HG03025 (cell line): Measurements from ENCODE around the gene FRMPD4.

Source experiments
- ATAC-seq: cut with Tn5 transposase; IDR thresholded peaks from one replicate; pipeline ENCODE4 v1.9.1; 2021; ENCODE audit warnings: mild to moderate bottlenecking, moderate library complexity; ENCODE audit not compliant: unreplicated experiment, low FRiP score

The FRMPD4 gene

DNA sequence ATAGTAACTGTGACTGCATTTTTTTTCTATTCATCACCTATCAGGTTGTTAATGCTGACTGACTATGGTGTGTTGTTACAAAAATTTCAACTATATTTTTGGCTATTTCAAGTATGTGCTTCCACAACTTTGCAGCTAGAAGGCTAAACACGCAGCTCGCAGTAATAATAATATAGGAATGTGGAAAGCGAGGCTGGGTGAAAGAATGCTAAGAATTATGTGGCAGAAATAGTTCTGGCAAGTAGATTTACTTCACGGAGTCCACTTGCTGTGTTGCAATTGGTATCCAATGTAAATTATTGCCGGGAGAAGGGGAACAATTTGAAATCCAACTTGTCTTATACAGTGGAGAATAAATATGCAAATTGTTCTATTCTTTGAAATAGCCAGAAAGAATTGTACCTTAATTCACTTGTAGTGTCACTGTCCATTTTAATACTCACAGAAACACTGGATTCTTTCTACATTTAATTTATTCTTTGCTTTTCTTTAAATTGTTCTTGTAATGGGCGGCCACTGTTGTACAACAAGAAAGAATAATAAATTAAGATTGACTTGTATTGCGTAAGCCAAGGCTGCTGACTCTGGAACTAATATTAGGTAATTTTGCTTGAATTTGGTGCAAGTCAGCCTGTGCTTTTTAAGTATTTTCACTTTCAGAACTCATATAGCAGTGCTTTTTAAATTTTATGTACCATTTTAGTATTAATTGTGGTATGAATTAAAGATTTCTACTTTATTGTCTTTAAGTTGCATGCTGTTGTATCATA, 154.9 kb downstream of the FRMPD4 start:
- no peak for ATAC-seq

DNA sequence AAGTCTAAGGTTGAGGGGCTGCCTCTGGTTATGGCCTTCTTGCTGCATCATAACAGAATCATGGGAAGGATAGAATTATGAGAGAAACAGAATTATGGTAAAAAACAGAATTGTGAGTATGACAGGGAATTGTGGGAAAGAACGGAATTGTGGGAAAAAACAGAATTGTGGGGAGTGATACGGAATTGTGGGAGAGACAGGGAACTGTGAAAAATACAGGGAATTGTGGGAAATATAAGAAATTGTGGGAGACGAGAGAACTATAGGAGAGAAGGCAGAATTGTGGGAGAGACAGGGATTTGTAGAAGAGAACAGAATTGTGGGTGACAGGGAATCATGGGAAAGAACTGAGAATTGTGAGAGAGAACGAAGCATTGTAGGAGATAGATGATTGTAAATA, 159.1 kb downstream of the FRMPD4 start:
- ATAC-seq = no peak

DNA sequence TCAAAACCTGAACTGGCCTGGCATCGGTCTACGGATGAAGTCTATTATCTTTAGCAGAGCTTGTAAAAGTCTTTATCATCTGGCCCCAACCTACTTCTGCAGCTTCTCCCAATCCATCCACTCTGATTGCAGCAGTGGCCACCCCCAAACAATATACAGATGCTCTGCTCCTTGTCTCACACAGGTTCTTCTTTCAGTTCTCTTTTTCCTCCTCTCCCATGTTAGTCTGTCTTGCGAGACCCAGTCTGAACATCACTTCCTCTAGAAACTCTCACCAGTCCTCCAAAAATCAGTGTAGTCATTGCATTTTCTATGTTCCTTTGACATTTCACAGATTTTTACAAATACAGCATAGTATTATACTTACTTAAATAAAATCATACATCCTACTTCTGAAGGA, 163.0 kb downstream of the FRMPD4 start:
- no peak for ATAC-seq

DNA sequence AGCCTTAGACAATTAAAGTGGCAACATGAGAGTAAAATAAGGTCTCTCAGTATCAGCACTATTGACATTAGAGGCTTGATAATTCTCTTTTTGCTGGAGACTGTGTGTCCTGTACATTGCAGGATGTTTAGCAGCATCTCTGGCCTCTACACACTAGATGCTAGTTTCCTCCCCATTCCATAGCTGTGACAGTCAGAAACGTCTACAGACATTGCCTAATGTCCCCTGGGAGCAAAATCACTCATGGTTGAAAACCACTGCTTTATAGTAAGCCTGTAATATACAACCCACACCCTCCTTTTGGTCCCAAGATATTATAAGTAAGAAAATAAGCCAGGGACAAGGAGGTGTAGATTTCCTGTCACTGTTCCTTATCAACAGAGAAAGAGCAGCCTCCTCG, 166.0 kb downstream of the FRMPD4 start:
- no peak for ATAC-seq

DNA sequence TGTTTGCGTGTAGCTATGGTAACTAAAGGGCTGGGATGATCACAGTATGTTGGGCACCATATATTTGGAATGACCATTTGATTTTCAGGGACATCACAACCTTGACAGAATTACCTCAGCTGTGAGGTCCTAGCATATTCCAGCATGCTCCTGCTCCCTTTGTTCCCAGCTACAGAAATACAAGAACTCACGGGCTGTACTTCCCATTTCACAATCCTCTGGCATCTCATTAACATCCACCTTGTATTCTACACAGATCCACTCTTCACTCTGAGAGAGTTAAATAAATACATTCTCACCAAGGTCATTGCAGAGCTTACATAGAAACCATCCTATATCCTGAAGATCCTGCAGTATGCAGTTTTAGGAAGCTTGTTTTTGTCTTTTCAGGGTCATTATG, 169.7 kb downstream of the FRMPD4 start:
- no peak for ATAC-seq

DNA sequence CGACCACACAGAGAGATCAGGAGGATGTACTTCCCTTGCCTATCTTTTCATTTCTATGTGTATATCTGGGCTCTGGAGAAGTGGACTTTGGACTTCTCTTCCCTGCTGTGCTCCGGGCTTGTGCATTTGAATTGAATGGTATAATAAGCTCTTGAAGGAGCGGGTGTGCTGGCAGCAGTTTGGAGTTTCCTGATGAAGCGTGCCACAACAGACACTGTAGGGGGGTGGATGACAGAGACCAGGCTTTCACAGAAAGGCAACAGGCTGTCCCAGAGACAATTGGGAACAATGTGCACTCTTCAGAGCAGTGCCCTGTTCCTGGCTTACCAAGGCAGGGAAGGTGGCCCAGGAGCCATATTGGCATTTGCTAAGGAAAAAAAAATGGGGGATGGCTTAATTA, 170.1 kb downstream of the FRMPD4 start:
- ATAC-seq = no peak

DNA sequence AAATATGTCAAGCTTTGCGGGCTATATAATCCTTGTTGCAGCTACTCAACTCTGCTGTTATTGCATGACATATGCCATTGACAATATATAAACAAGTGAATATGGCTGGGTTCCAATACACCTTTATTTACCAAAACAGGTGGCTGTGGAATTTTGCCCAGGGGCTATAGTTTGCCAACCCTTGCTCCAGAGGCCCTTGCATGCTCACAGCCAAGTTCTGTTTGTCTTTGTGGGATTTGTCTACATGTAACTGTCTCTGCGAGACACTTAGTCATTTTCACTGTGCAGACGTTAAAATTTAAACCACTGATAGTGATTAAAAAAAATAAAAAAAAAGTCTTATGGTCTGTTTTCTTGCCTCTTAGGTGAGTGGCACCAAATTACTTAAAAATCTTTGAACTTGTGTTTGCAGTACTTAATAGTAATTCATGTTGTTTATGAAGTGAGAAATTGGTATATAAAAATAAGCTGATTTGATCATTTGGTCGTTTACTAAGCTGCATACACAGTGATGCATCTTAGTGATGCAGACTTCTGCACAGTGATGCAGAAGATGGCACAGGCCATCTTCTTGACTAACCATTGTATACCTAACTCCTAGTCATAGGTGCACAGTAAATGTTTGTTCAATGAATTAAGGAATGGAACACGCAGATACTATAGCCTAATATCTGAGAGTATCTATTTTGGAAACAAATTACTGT, 170.9 kb downstream of the FRMPD4 start:
- ATAC-seq = no peak

DNA sequence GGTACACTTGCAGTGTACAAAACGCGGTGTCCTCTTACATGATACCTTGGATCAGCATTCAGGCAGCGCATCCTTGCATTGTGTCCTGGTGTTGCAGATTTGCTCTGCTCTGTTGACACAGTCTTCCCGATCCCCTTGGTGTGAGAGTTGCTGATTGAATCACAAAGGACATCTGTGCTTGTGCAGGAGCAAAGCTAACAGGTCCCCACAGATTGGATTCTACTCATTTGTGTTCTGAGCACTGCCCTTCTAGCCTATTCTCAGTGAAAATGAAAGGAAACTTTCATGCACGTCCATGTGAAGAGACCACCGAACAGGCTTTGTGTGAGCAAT, 171.4 kb downstream of the FRMPD4 start:
- no peak for ATAC-seq

DNA sequence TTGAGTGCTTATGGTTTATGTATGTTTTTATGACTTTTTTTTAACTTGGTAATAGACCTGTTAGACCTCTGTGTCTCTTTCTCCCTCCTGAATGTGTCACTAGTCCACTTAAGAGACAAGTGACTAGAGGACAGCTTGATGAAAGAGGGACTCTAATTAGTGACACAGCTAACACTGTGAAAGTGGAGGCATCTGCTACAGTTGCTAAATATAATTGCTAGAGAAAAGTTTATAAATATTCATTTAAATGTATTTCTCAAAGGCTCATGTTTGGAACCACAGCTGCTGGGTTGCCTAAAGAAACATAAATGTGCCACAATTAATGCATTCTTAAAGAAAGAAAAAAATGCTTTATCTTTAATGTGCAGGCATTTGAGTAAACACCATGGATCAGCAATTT, 176.4 kb downstream of the FRMPD4 start:
- no peak for ATAC-seq

DNA sequence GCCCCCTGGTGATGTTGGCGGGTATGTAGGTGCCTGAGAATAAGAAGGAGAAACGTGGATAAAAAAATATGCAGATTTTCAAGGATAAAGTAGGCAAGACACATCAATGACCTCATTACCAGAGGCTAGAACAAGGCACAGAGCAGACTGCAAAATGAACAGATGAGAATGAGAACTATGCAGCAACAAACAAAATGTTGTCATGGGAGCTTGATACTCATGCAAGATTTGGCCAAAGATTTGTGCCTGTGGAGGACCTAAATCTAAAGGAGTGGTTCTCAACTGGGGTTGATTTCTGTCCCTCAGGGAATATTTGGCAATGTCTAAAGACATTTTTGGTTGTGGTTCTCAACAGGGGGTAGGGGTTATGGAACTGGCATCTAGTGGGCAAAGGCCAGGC, 177.3 kb downstream of the FRMPD4 start:
- no peak for ATAC-seq

DNA sequence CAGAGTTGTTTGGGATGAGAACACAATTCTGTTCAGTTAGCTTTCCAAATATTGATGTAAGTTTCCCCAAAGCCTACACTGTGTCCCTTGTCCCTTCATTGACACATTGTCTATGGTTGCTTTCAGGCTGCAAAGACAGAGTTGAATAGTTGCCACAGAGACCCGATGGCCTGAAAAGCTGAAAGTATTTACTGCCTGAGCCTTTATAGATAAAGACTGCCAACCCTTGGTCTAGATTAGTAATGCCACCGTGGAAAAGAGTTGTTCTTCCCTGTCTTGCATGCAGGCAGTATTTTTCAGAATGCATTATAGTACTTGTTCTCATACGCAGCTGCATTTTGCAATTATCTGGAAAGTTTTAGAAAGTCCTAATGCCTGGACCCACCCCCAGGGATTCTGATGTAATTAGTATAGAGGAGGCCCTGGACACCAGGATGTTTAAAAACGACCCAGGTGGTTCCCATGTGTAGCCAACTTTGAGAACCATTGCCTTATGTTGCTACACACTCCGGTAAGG, 180.8 kb downstream of the FRMPD4 start:
- no peak for ATAC-seq

DNA sequence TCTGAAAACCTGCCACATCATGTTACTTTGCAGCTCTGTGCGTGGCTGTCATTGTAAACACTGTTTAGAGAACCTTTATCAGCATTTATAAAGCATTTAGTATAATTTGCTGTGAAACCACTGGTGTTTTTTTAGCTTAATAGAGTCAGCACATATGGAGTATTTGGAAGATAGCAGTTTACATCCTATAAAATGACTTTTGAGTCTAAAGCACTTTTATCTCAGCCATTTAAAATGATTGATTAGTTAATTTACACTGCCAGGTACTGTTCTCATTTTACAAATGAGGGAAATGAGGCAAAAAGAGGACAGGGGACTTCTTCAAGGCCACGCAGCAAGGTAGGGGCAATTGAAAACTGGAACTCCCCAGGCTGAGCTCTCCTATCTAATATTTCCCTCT, 181.7 kb downstream of the FRMPD4 start:
- no peak for ATAC-seq

DNA sequence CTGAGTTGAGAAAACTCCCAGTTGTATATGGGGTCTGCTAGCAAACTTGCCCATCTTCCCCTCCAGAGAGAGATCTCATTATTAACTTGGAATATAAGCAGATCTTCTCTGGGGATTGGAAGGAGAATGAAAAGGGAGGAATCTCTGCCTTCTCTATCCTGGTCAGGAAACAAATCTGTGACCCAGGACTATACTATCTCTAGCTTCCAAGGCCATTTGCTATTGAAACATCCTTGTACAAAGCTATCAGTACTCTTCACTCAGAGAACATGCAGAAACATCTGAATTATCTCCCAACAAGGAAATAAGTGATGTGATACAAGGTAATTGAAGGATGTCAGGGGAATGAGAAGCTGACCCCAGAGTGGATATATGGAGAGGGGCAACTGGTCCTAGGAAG, 183.8 kb downstream of the FRMPD4 start:
- no peak for ATAC-seq

DNA sequence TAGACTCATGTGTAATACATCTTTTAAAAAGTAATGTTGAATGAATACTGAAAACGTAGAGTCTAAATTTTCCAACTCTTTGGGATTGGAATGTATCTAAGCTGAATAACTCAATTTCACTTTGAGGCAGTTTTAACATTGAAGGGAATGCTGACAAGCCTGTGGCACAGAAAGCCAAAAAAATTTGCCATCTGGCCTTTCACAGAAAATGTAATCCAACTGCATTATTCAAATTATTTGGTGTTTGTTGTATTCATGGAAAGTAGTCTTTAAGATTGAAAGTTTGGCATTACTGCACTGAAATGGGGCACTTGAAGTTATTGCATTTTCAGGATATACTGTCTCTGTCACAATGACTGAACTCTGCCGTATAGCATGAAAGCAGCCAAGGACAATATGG, 186.9 kb downstream of the FRMPD4 start:
- ATAC-seq = no peak

DNA sequence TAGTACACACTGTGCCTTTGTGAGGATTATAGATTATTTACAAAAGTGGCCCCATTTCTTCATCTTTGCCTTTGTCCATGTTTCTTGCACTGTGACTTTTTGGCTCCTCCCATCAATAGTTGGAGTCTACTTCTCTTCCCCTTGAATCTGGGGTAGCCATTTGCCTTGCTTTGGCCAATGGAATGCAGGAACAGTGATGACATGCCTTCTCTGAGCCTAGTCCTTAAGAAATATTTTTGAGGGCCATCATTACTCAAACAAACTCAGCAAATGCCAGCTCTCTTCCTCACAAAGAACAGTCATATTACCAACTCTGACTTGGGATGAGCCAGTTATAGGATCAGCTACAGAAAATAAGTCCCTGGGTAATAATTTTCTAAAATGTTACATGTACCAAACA, 189.6 kb downstream of the FRMPD4 start:
- ATAC-seq = no peak

DNA sequence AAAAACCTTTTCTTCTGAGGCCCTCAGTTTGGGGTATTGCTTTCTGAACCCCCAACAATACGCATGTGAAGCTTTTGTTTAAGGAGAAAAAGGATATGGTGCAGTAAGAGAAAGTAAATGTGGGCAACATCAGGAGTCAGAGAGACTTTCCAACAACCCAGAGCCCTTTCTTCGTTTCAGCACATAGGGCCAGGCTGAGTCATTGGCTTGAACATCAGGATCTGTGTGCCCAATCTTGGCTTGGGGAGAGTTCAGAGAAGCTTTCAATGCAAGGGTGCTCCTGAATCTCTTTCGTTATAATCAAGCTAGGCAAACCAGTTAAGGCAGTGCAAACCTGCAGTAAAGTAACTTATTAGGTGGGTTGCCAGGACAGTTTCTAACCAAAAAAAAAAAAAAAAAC, 191.2 kb downstream of the FRMPD4 start:
- no peak for ATAC-seq

DNA sequence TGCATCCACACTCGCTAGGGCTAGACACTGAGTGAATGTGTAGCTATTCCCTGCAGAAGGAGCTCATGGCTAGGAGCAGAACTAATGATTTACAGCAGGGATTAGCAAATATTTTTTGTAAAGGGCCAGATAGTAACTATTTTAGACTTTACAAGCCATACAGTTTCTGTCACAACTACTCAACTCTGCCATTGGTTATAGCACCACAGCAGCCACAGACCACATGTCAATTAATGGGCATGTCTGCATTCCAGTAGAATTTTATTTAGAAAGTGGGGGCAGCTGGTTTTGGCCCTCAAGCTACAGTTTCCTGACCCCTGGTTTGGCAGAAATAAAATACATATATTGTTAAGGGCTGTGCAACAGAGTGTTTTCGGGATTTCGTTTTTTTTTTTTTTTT, 192.6 kb downstream of the FRMPD4 start:
- ATAC-seq = no peak

DNA sequence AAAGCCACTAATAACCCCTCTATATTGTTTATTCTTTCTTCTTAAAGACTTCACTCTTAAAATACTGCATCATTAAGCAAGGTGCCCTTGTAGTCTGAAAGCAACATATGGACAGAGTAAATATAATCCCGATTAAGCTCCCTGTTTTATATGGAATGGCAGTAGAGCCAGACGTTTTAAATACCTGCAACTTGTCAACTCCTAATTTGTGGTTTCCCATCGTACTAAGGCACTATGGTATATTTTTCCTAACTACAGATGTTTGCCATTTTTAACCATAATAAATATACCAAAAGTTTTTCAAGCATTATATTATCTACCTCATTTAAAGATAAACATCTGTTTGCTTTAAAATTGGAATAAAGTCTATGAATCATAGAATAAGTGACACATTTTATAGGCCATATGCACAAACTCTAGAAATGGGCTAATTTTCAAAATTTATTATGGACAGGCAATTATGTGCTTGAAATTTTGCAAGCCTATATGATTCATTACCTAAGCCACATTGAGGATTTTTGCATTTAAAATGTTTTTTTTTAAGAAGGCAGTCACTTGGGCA, 194.6 kb downstream of the FRMPD4 start:
- ATAC-seq = no peak

DNA sequence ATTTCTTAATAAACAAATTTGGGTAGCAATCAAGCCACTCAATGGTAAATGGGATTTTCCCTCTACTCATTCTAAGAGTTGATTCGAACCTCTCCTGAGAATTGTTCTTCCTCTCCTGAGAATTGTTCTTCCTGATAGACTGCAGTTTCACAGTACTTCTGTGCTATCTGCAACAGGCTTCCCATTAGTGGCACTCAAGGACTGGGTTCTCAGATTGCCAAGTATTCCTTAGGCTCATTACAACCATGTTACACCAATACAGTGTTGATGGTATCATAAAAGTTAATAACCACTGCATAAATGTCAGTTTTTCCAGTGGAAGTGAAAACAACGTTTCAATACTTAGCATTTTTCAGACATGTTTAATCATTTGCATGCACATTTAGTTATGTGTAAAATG, 201.6 kb downstream of the FRMPD4 start:
- no peak for ATAC-seq

DNA sequence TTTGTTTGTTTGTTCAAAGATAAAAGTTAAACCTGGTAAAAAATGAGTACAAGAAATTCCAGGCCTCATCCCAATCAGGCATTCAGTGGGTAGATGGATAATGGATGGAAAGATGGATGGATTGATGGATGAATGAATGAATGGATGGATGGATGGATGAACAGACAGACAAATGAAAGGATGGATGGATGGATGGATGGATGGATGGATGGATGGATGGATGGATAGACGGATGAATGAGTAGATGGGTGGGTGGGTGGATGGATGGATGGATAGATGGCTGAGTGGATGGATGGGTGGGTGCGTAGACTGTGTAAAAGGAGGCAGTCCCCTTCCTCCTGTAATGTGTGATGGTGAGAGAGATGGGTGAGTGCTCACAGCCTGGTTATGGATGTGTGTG, 206.7 kb downstream of the FRMPD4 start:
- ATAC-seq = no peak

DNA sequence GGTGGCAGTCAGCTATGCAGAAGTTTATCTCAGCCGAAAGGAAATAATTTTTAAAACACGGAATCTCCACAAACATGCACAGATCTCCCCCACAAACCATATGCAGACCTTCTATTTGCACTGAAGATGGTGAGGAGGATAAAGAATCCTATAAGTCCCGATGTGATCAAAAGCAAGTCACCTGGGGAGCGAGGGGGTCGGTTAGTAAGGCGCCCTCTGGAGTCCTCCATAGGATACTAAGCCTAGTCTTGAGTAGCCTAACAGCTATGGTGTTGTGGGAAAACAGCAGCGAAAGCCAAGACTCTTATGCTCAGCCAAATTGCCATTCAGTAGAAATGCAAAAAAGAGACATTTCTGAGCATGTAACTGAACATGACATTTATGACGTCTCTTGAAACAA, 210.9 kb downstream of the FRMPD4 start:
- ATAC-seq = no peak

DNA sequence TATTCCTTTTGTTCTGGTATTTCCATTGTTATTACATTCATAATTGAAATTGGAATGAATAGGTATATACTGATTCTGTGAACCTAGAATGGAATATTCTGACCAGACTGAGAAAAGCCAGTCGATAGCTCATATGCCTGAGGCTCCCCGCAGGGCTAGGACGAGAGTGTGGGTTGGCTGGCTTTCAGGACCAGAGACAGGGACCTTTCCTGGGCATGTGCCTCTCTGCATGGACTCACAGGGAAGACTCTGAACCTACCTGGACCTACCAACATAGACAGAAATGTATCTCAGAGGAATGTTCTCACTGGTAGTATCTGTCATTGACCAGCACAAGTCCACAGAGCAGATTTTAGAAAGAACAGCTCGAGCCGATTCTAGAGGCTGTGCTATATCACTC, 214.6 kb downstream of the FRMPD4 start:
- ATAC-seq = no peak
